AG10803 (cell line): ENCODE measurements around the gene PDXK.
"Not testable (repeated sequence)": the region's sequence is repeated elsewhere in the genome, so short reads cannot be mapped to it uniquely, and the experiment has no call there.

ENCODE experiments used
- DNase-seq: peaks from one replicate; pipeline ENCODE4 v3.0.0; 2010; ENCODE audit warnings: low read depth
- H3K4me3 ChIP-seq: 2 replicates; pipeline ENCODE4 v1.5.1; 2011; ENCODE audit warnings: mild to moderate bottlenecking, low read length, control low read depth
- CTCF ChIP-seq: conservative IDR thresholded peaks from 2 replicates; pipeline ENCODE4 v1.5.1; 2011; ENCODE audit warnings: mild to moderate bottlenecking, low read length, control low read depth, inconsistent platforms

Gene PDXK

GRCh38 chr21:43697758-43698643 is 20.9 kb upstream of the PDXK start:
- TF ChIP-seq CTCF, result no peak
- peak; percentile 62 for DNase-seq
- H3K4me3 ChIP-seq, result no peak overlapping the region

- H3K4me3 ChIP-seq, DNase-seq: not testable (repeated sequence)
Observed at GRCh38 chr21:43699492-43699777, 19.5 kb upstream of the PDXK start.

- TF ChIP-seq CTCF, result no peak
- no peak overlapping the region for H3K4me3 ChIP-seq
- DNase-seq, result no peak
Observed at GRCh38 chr21:43699933-43700599, 18.9 kb upstream of the PDXK start.

GRCh38 chr21:43701936-43702784 is 16.8 kb upstream of the PDXK start:
- TF ChIP-seq CTCF, result no peak
- no peak overlapping the region for H3K4me3 ChIP-seq
- DNase-seq, result no peak

- peak; percentile 34 for DNase-seq
- no peak for TF ChIP-seq CTCF
- H3K4me3 ChIP-seq, result no peak overlapping the region
Observed at GRCh38 chr21:43702785-43703034, 16.2 kb upstream of the PDXK start.

GRCh38 chr21:43703035-43703880 is 15.7 kb upstream of the PDXK start:
- peak; percentile 92 for DNase-seq
- no peak for TF ChIP-seq CTCF
- H3K4me3 ChIP-seq, result no peak overlapping the region

- H3K4me3 ChIP-seq, result no peak overlapping the region
- DNase-seq, result no peak
- TF ChIP-seq CTCF, result no peak
Observed at GRCh38 chr21:43707462-43707861, 11.5 kb upstream of the PDXK start.
